HG02884 (cell line): ENCODE results near the gene KCNK4.
A peak's percentile ranks its signal among the peaks of the same experiment; 100 is the strongest.
"Not testable (repeated sequence)": the region's sequence is repeated elsewhere in the genome, so short reads cannot be mapped to it uniquely, and the experiment has no call there.

ENCODE experiments used
- ATAC-seq: cut with Tn5 transposase; IDR thresholded peaks from one replicate; pipeline ENCODE4 v1.9.1; 2021; ENCODE audit warnings: mild to moderate bottlenecking, moderate library complexity; ENCODE audit not compliant: unreplicated experiment

KCNK4 gene

GRCh38 chr11:64323373-64323772 is 32.3 kb downstream of the KCNK4 start:
- ATAC-seq, result no peak

- ATAC-seq, result not testable (repeated sequence)
These were observed 32.9 kb downstream of the KCNK4 start for GRCh38 chr11:64323984-64324383.

GRCh38 chr11:64324692-64325469 is 33.8 kb downstream of the KCNK4 start:
- no peak for ATAC-seq

- no peak for ATAC-seq
These were observed 36.3 kb downstream of the KCNK4 start for GRCh38 chr11:64327375-64327774.

- ATAC-seq, result no peak
These were observed 36.9 kb downstream of the KCNK4 start for GRCh38 chr11:64327993-64328392.

- ATAC-seq, result no peak
These were observed 39.8 kb downstream of the KCNK4 start for GRCh38 chr11:64330888-64331287.

- ATAC-seq, result no peak
These were observed 40.7 kb downstream of the KCNK4 start for GRCh38 chr11:64331569-64332371.

- no peak for ATAC-seq
These were observed 42.5 kb downstream of the KCNK4 start for GRCh38 chr11:64333556-64333955.

- peak; percentile 68 for ATAC-seq
These were observed 43.9 kb downstream of the KCNK4 start for GRCh38 chr11:64334764-64335735.

- no peak for ATAC-seq
These were observed 46.6 kb downstream of the KCNK4 start for GRCh38 chr11:64337538-64338249.

- ATAC-seq, result no peak
These were observed 47.6 kb downstream of the KCNK4 start for GRCh38 chr11:64338716-64339115.

GRCh38 chr11:64339286-64339685 is 48.2 kb downstream of the KCNK4 start:
- no peak for ATAC-seq

GRCh38 chr11:64339754-64340408 is 48.8 kb downstream of the KCNK4 start, which contains the start of gene CCDC88B:
Gene CCDC88B, plus strand, starts transcription at chr11:64340204. Its CDS starts 63 bp downstream, at chr11:64340267.
- peak; percentile 40 for ATAC-seq

- no peak for ATAC-seq
These were observed 49.7 kb downstream of the KCNK4 start for GRCh38 chr11:64340671-64341335.

GRCh38 chr11:64341429-64341828 is 50.3 kb downstream of the KCNK4 start:
- no peak for ATAC-seq

GRCh38 chr11:64341851-64342791 is 51.0 kb downstream of the KCNK4 start:
- no peak for ATAC-seq

GRCh38 chr11:64342869-64343745 is 52.0 kb downstream of the KCNK4 start:
- no peak for ATAC-seq
